ENCODE measurements around the gene TNFAIP2.
A peak's percentile ranks its signal among the peaks of the same experiment; 100 is the strongest.

The TNFAIP2 gene

GRCh38 chr14:103140316-103141109, 17.3 kb downstream of the TNFAIP2 start:
- Histone ChIP-seq H3K36me3 (peaks cover 0 to 8% (median 0%) of the 10 kb centered on the region in 3 donors), H3K27ac (no peak overlapping the region), H3K27me3 (peaks cover 0 to 57% of the 10 kb centered on the region in 2 donors), H3K4me1 (peaks cover 0 to 16% (median 0%) of the 10 kb centered on the region in 4 donors), H3K9me3 (no peaks in the 10 kb centered on the region), H3K4me3 (no peak overlapping the region)
- intact Hi-C loops (cut with DNase I; ENCODE audit: low total_unique reads): no loop called here
- TF ChIP-seq, protein P1, sequence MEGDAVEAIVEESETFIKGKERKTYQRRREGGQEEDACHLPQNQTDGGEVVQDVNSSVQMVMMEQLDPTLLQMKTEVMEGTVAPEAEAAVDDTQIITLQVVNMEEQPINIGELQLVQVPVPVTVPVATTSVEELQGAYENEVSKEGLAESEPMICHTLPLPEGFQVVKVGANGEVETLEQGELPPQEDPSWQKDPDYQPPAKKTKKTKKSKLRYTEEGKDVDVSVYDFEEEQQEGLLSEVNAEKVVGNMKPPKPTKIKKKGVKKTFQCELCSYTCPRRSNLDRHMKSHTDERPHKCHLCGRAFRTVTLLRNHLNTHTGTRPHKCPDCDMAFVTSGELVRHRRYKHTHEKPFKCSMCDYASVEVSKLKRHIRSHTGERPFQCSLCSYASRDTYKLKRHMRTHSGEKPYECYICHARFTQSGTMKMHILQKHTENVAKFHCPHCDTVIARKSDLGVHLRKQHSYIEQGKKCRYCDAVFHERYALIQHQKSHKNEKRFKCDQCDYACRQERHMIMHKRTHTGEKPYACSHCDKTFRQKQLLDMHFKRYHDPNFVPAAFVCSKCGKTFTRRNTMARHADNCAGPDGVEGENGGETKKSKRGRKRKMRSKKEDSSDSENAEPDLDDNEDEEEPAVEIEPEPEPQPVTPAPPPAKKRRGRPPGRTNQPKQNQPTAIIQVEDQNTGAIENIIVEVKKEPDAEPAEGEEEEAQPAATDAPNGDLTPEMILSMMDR (IDR thresholded peaks at IDR 0.05): no peak
- no peak for DNase-seq

DNA sequence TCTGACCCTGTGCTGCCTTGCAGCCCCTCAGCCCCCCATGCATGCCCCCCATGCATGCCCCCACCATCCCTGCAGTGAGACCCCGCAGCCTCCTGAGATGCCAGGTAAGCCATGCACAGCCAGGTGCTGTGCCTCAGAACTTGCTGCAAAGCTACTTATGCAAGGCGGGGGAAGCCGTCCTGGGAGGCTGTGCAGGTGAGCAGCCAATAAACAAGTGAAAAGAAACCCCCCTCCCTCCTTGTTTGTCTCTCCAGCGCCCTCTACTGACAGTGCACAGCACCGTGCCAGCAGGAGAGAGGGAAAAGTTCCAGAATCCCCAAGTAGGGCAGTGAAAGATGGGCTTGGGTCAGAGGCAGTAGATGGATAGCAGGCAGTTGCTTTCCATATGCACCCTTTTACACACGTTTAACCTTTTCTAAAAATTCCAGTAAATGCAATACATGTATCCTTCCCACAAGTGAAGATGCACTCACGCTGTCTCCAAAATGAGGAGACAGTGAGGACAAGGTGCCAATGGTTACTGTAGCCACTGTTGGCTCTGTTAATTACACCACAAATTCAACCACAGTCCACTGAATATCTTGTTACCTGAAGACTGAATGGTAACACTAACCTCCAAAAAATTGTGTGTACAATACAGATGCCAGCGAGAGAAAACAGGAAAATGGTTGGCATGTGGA, 18.0 kb downstream of the TNFAIP2 start:
- TF ChIP-seq, protein P1 (IDR thresholded peaks at IDR 0.05): peak in 1 of 2 experiments; percentile 11
- Histone ChIP-seq H3K27me3 (peaks cover 0 to 60% of the 10 kb centered on the region in 2 donors), H3K36me3 (peaks cover 0 to under 1% (median 0%) of the 10 kb centered on the region in 3 donors), H3K27ac (no peak overlapping the region), H3K9me3 (no peaks in the 10 kb centered on the region), H3K4me3 (no peak overlapping the region), H3K4me1 (peaks cover 0 to 16% (median 0%) of the 10 kb centered on the region in 4 donors)
- intact Hi-C loops (cut with DNase I; ENCODE audit: low total_unique reads): no loop called here
- no peak for DNase-seq

- intact Hi-C loops (cut with DNase I; ENCODE audit: low total_unique reads): no loop called here
- TF ChIP-seq, protein P1 (IDR thresholded peaks at IDR 0.05): no peak
- Histone ChIP-seq H3K9me3 (no peaks in the 10 kb centered on the region), H3K4me3 (no peak overlapping the region), H3K27me3 (peaks cover 0 to 64% of the 10 kb centered on the region in 2 donors), H3K36me3 (no peaks in the 10 kb centered on the region), H3K27ac (no peak overlapping the region), H3K4me1 (peaks cover 0 to 16% (median 0%) of the 10 kb centered on the region in 4 donors)
- DNase-seq: no peak
These were observed 18.8 kb downstream of the TNFAIP2 start for GRCh38 chr14:103142026-103142425.

GRCh38 chr14:103142721-103143302, 19.6 kb downstream of the TNFAIP2 start:
- no peak overlapping the region for H3K4me3 ChIP-seq
- H3K9me3 ChIP-seq: no peaks in the 10 kb centered on the region
- H3K27ac ChIP-seq: no peak overlapping the region
- intact Hi-C loops (cut with DNase I; ENCODE audit: low total_unique reads): no loop called here
- H3K4me1 ChIP-seq: peaks cover 0 to 16% (median 0%) of the 10 kb centered on the region in 4 donors
- TF ChIP-seq, protein P1 (IDR thresholded peaks at IDR 0.05): no peak
- DNase-seq: no peak
- peaks cover 0 to 65% of the 10 kb centered on the region in 2 donors for H3K27me3 ChIP-seq
- no peaks in the 10 kb centered on the region for H3K36me3 ChIP-seq

GRCh38 chr14:103143506-103143905, 20.2 kb downstream of the TNFAIP2 start:
- TF ChIP-seq, protein P1 (IDR thresholded peaks at IDR 0.05): no peak
- Histone ChIP-seq H3K4me1 (peaks cover 0 to 12% (median 0%) of the 10 kb centered on the region in 4 donors), H3K36me3 (no peaks in the 10 kb centered on the region), H3K4me3 (no peak overlapping the region), H3K9me3 (no peaks in the 10 kb centered on the region), H3K27ac (no peak overlapping the region), H3K27me3 (peaks cover 0 to 58% of the 10 kb centered on the region in 2 donors)
- intact Hi-C loops (cut with DNase I; ENCODE audit: low total_unique reads): no loop called here
- DNase-seq: no peak

Data from tibial artery (tissue), 4 donors.